Esophagus muscularis mucosa (tissue), 3 donors: ENCODE results near the gene CMTM2.

ENCODE experiments used
- CTCF ChIP-seq, 3 experiments: fragments of 200-600 bp in 2 of 3; fragments of 450-650 bp in 1 of 3; sonication (generic) in 2 of 3; IDR thresholded peaks; one replicate each; pipeline ENCODE4 v1.5.1; 2017 to 2019; ENCODE audit warnings: antibody characterized with exemption in 3 of 3, mild to moderate bottlenecking in 2 of 3, moderate library complexity in 1 of 3
- POLR2A ChIP-seq: fragments of 450-650 bp; IDR thresholded peaks from one replicate; pipeline ENCODE4 v1.6.1; 2017; ENCODE audit warnings: antibody characterized with exemption, moderate library complexity, mild to moderate bottlenecking, low read depth
- POLR2AphosphoS5 ChIP-seq, 2 donors: sonication (generic); formaldehyde crosslinking; IDR thresholded peaks; one replicate each; pipeline ENCODE4 v1.6.1; 2017; ENCODE audit warnings: antibody characterized with exemption in 2 of 2

- TF ChIP-seq POLR2A (no peak), CTCF (IDR thresholded peaks at IDR 0.05) (no peak), POLR2AphosphoS5 (IDR thresholded peaks at IDR 0.05) (no peak)
Measured at GRCh38 chr16:66548068-66548467, 31.2 kb upstream of the CMTM2 start.
